K562 (cell line): ENCODE data around the gene EVC.

Experiments
- CTBP1 ChIP-seq: fragments of 450-650 bp; IDR thresholded peaks from 2 replicates; pipeline ENCODE4 v1.6.1; 2016; ENCODE audit warnings: borderline replicate concordance
- FOXP1 ChIP-seq: sonication (generic); formaldehyde crosslinking; IDR thresholded peaks from 2 replicates; pipeline ENCODE4 v1.8.0; 2022; ENCODE audit warnings: mild to moderate bottlenecking, missing genetic modification reagents
- HBP1 ChIP-seq: fragments of 450-650 bp; formaldehyde crosslinking; IDR thresholded peaks from 2 replicates; pipeline ENCODE4 v1.4.0; 2022; ENCODE audit warnings: missing genetic modification characterization
- IRF1 ChIP-seq: sonication (generic); formaldehyde crosslinking; IDR thresholded peaks from 2 replicates; pipeline ENCODE4 v1.8.0; 2022; ENCODE audit warnings: missing genetic modification reagents, mild to moderate bottlenecking, borderline replicate concordance
- NR2C2 ChIP-seq, 2 experiments: fragments of 200-800 bp in 1 of 2; sonication (Bioruptor generic) in 1 of 2; sonication (generic) in 1 of 2; formaldehyde crosslinking in 1 of 2; IDR thresholded peaks; 2 replicates each; pipeline versions ENCODE4 v1.6.1 to v1.8.0; 2016 to 2022; ENCODE audit warnings: mild to moderate bottlenecking in 1 of 2, missing compliant biosample characterization in 1 of 2, missing genetic modification characterization in 1 of 2, missing genetic modification reagents in 1 of 2
- SRF ChIP-seq, 2 experiments: fragments of 250-450, 450-650 bp in 1 of 2; sonication (Bioruptor Pico) in 1 of 2; sonication (generic) in 1 of 2; formaldehyde crosslinking; IDR thresholded peaks; 2 replicates each; pipeline versions ENCODE4 v1.5.0 to v1.5.1; 2020 to 2022; ENCODE audit warnings: mild to moderate bottlenecking in 1 of 2, missing genetic modification reagents in 1 of 2
- TAF1 ChIP-seq: IDR thresholded peaks from 2 replicates; pipeline ENCODE4 v1.6.1; 2011; ENCODE audit warnings: mild to moderate bottlenecking, low read length, moderate library complexity; ENCODE audit not compliant: insufficient read depth, control insufficient read depth, severe bottlenecking; ENCODE audit errors: extremely low read depth
- TRIM24 ChIP-seq, 2 experiments: fragments of 450-650 bp; IDR thresholded peaks; 2 replicates each; pipeline ENCODE4 v1.6.1; 2016
- USF2 ChIP-seq: sonication (generic); formaldehyde crosslinking; IDR thresholded peaks from 2 replicates; pipeline ENCODE4 v1.5.0; 2020; ENCODE audit warnings: missing genetic modification reagents
- ZFX ChIP-seq: sonication (generic); formaldehyde crosslinking; IDR thresholded peaks from 2 replicates; pipeline ENCODE4 v1.8.0; 2022; ENCODE audit warnings: mild to moderate bottlenecking, missing genetic modification reagents, moderate library complexity
- TF ChIP-seq, protein P1 (sequence below): fragments of 250-450 bp; sonication (Bioruptor Pico); IDR thresholded peaks from 2 replicates; pipeline ENCODE4 v1.4.0; 2020; ENCODE audit warnings: borderline replicate concordance

- TF ChIP-seq HBP1 (CRISPR knock-in tag) (no peak), FOXP1 (CRISPR knock-in tag) (no peak), NR2C2 (CRISPR knock-in tag; IDR thresholded peaks at IDR 0.05) (no peak), NR2C2 (tag; IDR thresholded peaks at IDR 0.05) (no peak), IRF1 (CRISPR knock-in tag) (no peak), TAF1 (no peak), SRF (CRISPR knock-in tag; IDR thresholded peaks at IDR 0.05) (no peak), ZFX (CRISPR knock-in tag) (no peak), TRIM24 (IDR thresholded peaks at IDR 0.05) (no peak), CTBP1 (no peak), USF2 (CRISPR knock-in tag) (no peak)
- TF ChIP-seq, protein P1, sequence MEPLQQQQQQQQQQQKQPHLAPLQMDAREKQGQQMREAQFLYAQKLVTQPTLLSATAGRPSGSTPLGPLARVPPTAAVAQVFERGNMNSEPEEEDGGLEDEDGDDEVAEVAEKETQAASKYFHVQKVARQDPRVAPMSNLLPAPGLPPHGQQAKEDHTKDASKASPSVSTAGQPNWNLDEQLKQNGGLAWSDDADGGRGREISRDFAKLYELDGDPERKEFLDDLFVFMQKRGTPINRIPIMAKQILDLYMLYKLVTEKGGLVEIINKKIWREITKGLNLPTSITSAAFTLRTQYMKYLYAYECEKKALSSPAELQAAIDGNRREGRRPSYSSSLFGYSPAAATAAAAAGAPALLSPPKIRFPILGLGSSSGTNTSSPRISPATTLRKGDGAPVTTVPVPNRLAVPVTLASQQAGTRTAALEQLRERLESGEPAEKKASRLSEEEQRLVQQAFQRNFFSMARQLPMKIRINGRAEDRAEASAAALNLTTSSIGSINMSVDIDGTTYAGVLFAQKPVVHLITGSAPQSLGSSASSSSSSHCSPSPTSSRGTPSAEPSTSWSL (CRISPR knock-in tag): no peak
Observed at GRCh38 chr4:5863461-5864113, 152.6 kb downstream of the EVC start.
